HepG2 (cell line): ENCODE measurements around the gene IDS. TPM values are rescaled to one million over a fixed set of nuclear protein-coding genes. Genes with fewer than 3 reads are reported as not detected.
"Not testable (repeated sequence)": the region's sequence is repeated elsewhere in the genome, so short reads cannot be mapped to it uniquely, and the experiment has no call there.

Experiments used
- ATAC-seq: fragments of 200-7000 bp; cut with Tn5 transposase; 3 replicates; pipeline ENCODE4 v1.9.1; 2020; ENCODE audit warnings: mild to moderate bottlenecking, moderate library complexity
- BruUV-seq: library from RNA; stranded (reverse); fragments of 400-500 nt; replicated peaks from 2 replicates; lab custom pipeline; 2021; lab: Mats Ljungman, UMichigan
- CTCF ChIA-PET: fragments of 300-600 bp; formaldehyde crosslinking; extraction: SDS; loops from one replicate; lab custom pipeline; 2021; ENCODE audit warnings: low total read pairs, inconsistent platforms, low intra/inter-chr PET ratio; lab: Yijun Ruan, JAX
- POLR2A ChIA-PET: fragments of 350-600 bp; sonication (Branson Sonifier 250); formaldehyde crosslinking; loops from one replicate; lab custom pipeline; 2020; ENCODE audit warnings: antibody characterized with exemption, inconsistent platforms; lab: Yijun Ruan, JAX
- DNase-seq: peaks from one replicate; pipeline ENCODE4 v3.0.0-alpha.2; 2015; ENCODE audit warnings: low spot score
- FAIRE-seq: peaks from 3 replicates; lab custom pipeline; 2011; peaks lifted over from hg19 to GRCh38; lab: Jason Lieb, UNC
- H2AFZ ChIP-seq: one replicate; pipeline ENCODE4 v1.6.1; 2011; ENCODE audit warnings: low read length, inconsistent platforms
- H3K27ac ChIP-seq: fragments of 300-600 bp; 3 replicates; pipeline ENCODE4 v1.8.0; 2011; ENCODE audit warnings: mixed run types, mild to moderate bottlenecking, mixed read lengths, low read length, inconsistent platforms; ENCODE audit not compliant: insufficient read depth; ENCODE audit errors: extremely low read length
- H3K27me3 ChIP-seq, 2 experiments: fragments of 200-600 bp in 1 of 2; 2 replicates in 1 of 2; 3 replicates in 1 of 2; pipeline versions ENCODE4 v1.6.0 to v1.8.0; 2011; ENCODE audit warnings: low read length in 2 of 2, mild to moderate bottlenecking in 2 of 2, moderate library complexity in 2 of 2, inconsistent platforms in 1 of 2; ENCODE audit not compliant: insufficient read depth in 2 of 2, control insufficient read depth in 1 of 2
- H3K36me3 ChIP-seq, 2 experiments: fragments of 200-600 bp in 1 of 2; replicated peaks in 1 of 2; 2 replicates in 1 of 2; 3 replicates in 1 of 2; pipeline versions ENCODE4 v1.5.1 to v1.8.0; 2011; ENCODE audit warnings: low read length in 2 of 2, inconsistent platforms in 1 of 2; ENCODE audit not compliant: insufficient read depth in 2 of 2, control insufficient read depth in 1 of 2
- H3K4me1 ChIP-seq: 2 replicates; pipeline ENCODE4 v1.5.1; 2012; ENCODE audit warnings: low read length, inconsistent platforms; ENCODE audit not compliant: insufficient read depth
- H3K4me2 ChIP-seq: 2 replicates; pipeline ENCODE4 v1.6.0; 2011; ENCODE audit warnings: low read depth, low read length, inconsistent platforms
- H3K4me3 ChIP-seq, 3 experiments: fragments of 200-600 bp in 1 of 3; sonication (generic), shearing (Covaris generic) in 1 of 3; replicated peaks in 1 of 3; 2 replicates each; pipeline ENCODE4 v1.5.1; 2011 to 2016; ENCODE audit warnings: low read length in 3 of 3, inconsistent platforms in 2 of 3, low read depth in 2 of 3, mild to moderate bottlenecking in 2 of 3, control low read depth in 1 of 3, mixed read lengths in 1 of 3; ENCODE audit not compliant: insufficient read depth in 1 of 3
- H3K79me2 ChIP-seq: one replicate; pipeline ENCODE4 v1.6.1; 2011; ENCODE audit warnings: low read length, inconsistent platforms; ENCODE audit not compliant: insufficient read depth
- H3K9ac ChIP-seq: 2 replicates; pipeline ENCODE4 v1.6.0; 2011; ENCODE audit warnings: mild to moderate bottlenecking, low read depth, low read length, inconsistent platforms; ENCODE audit not compliant: insufficient read depth
- H3K9me3 ChIP-seq: 2 replicates; pipeline ENCODE4 v1.5.1; 2012; ENCODE audit warnings: mild to moderate bottlenecking, low read length
- H4K20me1 ChIP-seq: 2 replicates; pipeline ENCODE4 v1.6.0; 2011; ENCODE audit warnings: inconsistent platforms, mild to moderate bottlenecking, low read length, moderate library complexity; ENCODE audit not compliant: insufficient read depth
- ZBTB10 ChIP-seq: sonication (generic); formaldehyde crosslinking; IDR thresholded peaks from 2 replicates; pipeline ENCODE4 v1.4.0; 2020; ENCODE audit warnings: missing genetic modification reagents, borderline replicate concordance
- ZNF503 ChIP-seq: sonication (generic); formaldehyde crosslinking; IDR thresholded peaks from 2 replicates; pipeline ENCODE4 v1.4.0; 2020; ENCODE audit warnings: missing genetic modification reagents
- WGBS: methylation state at CpG from one replicate; pipeline ENCODE4 v1.1.6; 2017; ENCODE audit warnings: low lambda C conversion rate; 5-methylcytosine and 5-hydroxymethylcytosine counted together
- in situ Hi-C: cut with HindIII; loops from 2 replicates; pipeline ENCODE4 v1.10.0; 2017; ENCODE audit warnings: low pct_unique_long_range_greater_than_20kb; ENCODE audit not compliant: extremely low pct_ligation_motif_present
- intact Hi-C: fragments of 100-400 bp; cut with micrococcal nuclease; formaldehyde crosslinking; loops from one replicate; pipeline ENCODE4 v1.10.0; 2022; ENCODE audit not compliant: unreplicated experiment
- polyA plus RNA-seq, 8 experiments: library from polyadenylated mRNA; depleted of rRNA in 3 of 8; stranded (reverse) in 7 of 8; unstranded in 1 of 8; fragments of >200 nt; fragmentation: Illumina TruSeq in 4 of 8; extraction: Trizol in 4 of 8; gene quantifications; 2 replicates each; pipeline versions ENCODE4 v1.2.1 to v1.2.3, GENCODE V29; 2011 to 2016; ENCODE audit warnings: low read depth in 4 of 8, missing spikeins in 1 of 8, mixed read lengths in 1 of 8; ENCODE audit not compliant: insufficient read depth in 1 of 8
- total RNA-seq, 5 experiments: library from RNA; depleted of rRNA; stranded (reverse); fragments of >200 nt; fragmentation: Illumina TruSeq; extraction: Trizol; gene quantifications; 2 replicates each; pipeline ENCODE4 v1.2.3, GENCODE V29; 2016; ENCODE audit warnings: low read depth in 1 of 5

The IDS gene
- total and polyA plus RNA-seq, 2 of the 13 experiments (the other 11 are each of a cell fraction or from before 2014, with no cell fraction given) = 2.2 to 11.9 TPM

GRCh38 chrX:149533999-149534398 is 28.9 kb upstream of the IDS start:
- BruUV-seq, FAIRE-seq, intact Hi-C loops: not testable (repeated sequence)

GRCh38 chrX:149532868-149533267 is 27.8 kb upstream of the IDS start:
- FAIRE-seq, CTCF ChIA-PET, H3K4me2 ChIP-seq, H3K36me3 ChIP-seq, BruUV-seq, H3K4me3 ChIP-seq, in situ Hi-C loops, H3K9me3 ChIP-seq, H3K79me2 ChIP-seq, ATAC-seq, H4K20me1 ChIP-seq, H3K27me3 ChIP-seq, H3K27ac ChIP-seq, H3K9ac ChIP-seq, intact Hi-C loops, H2AFZ ChIP-seq, H3K4me1 ChIP-seq, DNase-seq, POLR2A ChIA-PET: not testable (repeated sequence)
- no CpG with 5 or more reads among the region's 3 CpGs for WGBS

More at GRCh38 chrX:149533999-149534398, 28.9 kb upstream of the IDS start:
- POLR2A ChIA-PET, H3K27me3 ChIP-seq, in situ Hi-C loops, CTCF ChIA-PET, H3K79me2 ChIP-seq, H3K9ac ChIP-seq, H4K20me1 ChIP-seq, H3K4me3 ChIP-seq, H2AFZ ChIP-seq, H3K4me2 ChIP-seq, H3K36me3 ChIP-seq, H3K4me1 ChIP-seq, DNase-seq, H3K9me3 ChIP-seq, ATAC-seq, H3K27ac ChIP-seq: not testable (repeated sequence)
- WGBS = no CpG with 5 or more reads among the region's 11 CpGs

GRCh38 chrX:149531599-149531998 is 26.5 kb upstream of the IDS start:
- TF ChIP-seq ZNF503 (CRISPR knock-in tag) = no peak
- no peak for TF ChIP-seq ZBTB10 (CRISPR knock-in tag)
- intact Hi-C loops (no loop called here), in situ Hi-C loops (no loop called here)
- no peak overlapping the region for H3K9ac ChIP-seq
- H4K20me1 ChIP-seq = no peaks in the 10 kb centered on the region
- no peak overlapping the region for H3K4me3 ChIP-seq
- no peaks in the 10 kb centered on the region for H3K36me3 ChIP-seq
- ChIA-PET CTCF (no interaction called here), POLR2A (no interaction called here)
- H3K4me1 ChIP-seq = no peaks in the 10 kb centered on the region
- H3K9me3 ChIP-seq = no peaks in the 10 kb centered on the region
- no peaks in the 10 kb centered on the region for H3K27me3 ChIP-seq
- no peak overlapping the region for H2AFZ ChIP-seq
- FAIRE-seq = no peak
- BruUV-seq = no TSS peak
- no peak for ATAC-seq
- DNase-seq = no peak
- H3K4me2 ChIP-seq = no peak overlapping the region
- no peak overlapping the region for H3K27ac ChIP-seq
- WGBS = 100% methylated on average over 2 of the region's 2 CpGs
- H3K79me2 ChIP-seq = no peaks in the 10 kb centered on the region
